Right renal cortex interstitium (tissue), 3 donors: ENCODE results near the gene OR10V1. TPM values are rescaled to one million over a fixed set of nuclear protein-coding genes. Genes with fewer than 3 reads are reported as not detected.

Experiments used
- DNase-seq, 3 donors: peaks; one replicate each; pipeline ENCODE4 v3.0.0-alpha.2; 2013; ENCODE audit warnings: low read depth in 3 of 3, low spot score in 2 of 3
- polyA plus RNA-seq, 3 donors: library from polyadenylated mRNA; unstranded; fragments of 120-200 nt; gene quantifications; one replicate each; pipeline ENCODE4 v1.2.1, GENCODE V29; 2013; ENCODE audit not compliant: insufficient read length in 3 of 3

The OR10V1 gene
- polyA plus RNA-seq, 3 donors, result not detected

DNA sequence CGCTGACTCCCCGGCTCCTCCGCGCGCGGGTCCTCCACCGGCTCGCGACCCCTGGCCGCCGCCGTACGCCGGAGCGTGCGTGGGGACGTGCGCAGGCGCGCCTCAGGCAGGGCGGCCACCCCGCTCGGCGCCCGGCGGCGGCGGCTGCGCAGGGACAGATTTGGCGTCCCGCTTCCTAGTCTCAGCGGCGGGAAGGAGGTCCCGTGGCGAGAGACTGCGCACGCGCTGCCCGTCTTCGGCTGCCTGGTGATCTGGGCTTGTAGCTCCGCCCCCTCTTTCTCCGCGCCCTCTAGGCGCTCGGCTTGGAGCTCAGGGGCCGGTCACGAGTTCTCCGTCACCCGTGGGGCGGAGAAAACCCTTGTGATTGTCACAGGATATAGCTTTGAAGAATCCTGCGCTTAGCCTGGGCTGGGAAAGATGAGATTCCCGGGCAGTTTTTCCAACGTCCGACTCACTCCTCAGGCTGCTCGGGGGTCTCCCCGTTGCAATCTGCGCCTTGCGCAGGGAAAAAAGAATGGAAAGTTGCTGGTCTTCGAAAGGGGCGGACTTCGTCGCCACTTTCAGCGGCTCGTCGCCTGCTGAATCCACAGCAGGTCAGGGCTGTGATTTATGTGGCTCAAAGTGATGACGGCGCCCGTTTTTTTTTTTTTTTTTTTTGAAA lies 44.6 kb downstream of the OR10V1 start, which contains the start of gene PATL1:
TSS of gene PATL1 (minus strand) at position 88 of the 661 bp plus-strand sequence. CDS start 142 bp downstream, outside the sequence.
- peak; percentile 97 to 98 (median 97) for DNase-seq

DNA sequence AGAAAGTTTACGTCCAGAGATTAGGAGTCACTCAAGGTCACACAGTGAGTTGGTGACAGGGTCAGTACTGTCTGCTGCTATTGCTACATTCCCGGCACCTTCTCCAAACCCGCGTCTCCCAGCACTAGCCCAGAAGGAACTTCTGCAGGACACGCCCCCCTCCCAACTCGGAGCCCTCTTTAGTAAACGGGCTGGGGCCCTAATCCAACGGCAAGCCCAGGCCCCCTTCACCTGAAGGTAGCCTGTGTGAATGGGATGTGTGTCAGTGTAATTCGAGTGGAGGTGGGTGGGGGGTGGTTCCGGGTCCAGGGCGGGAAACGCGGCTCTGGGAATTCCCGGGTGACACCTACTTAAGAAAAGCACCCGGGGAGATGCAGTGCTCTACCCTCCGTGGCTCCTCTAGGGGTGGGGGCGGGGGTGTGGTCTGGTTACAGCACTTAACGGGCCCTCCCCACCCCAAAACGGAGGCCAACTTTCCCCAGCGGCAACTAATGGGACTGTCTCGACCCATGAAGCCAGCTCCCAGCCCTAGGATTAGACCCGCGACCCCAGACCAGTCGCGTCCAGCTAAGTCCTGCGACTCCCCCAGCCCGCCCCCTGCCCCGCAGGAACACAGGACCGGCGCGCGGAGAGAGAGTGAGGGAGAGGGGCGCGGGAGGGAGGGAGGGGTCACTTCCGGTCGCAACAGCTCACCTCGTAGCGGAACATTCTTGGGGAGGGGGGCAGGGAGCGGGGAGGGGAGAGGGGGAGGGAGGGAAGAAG lies 45.3 kb downstream of the OR10V1 start:
- no peak for DNase-seq

DNA sequence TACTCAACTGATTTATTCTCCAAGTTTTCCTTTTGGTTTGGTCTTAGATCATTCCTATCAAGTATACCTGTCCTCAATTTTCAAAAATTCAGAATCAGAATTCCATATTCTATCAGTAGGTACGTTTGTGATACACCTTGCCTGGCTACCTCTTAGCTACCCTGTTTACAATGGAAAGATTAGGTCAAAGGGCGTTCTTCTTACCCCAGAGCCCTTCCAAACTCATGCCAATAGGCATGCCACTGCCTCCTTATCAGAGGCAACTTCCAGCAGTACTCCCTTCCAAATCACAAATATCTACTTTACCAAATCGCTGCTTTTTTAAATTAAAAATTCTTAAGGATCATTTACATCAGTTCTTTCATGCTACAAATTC lies 45.8 kb downstream of the OR10V1 start:
- DNase-seq, result no peak

DNA sequence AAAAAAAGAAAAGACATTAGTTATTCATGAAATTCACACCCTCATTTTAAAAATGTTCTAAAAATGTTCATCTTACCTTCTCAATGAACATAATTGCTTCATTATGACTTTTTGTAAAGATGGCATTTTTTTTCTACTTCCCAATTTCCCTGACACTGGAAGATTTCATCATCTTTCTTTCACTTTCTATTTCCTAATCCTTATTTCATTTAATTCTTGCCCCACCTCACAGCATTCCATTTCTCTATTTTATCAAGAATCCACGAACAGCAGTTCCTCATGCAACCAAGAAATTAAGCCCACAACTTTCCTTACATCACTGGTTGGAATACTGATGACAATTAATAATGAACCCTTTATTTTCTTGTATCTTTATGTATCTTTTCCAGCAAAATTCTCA lies 46.7 kb downstream of the OR10V1 start:
- no peak for DNase-seq

Other genes starting within 250 kb of the OR10V1 start
- gene OR4D10, start 240.5 kb downstream of the OR10V1 start, polyA plus RNA-seq, result not detected
- gene OR4D11, start 210.3 kb downstream of the OR10V1 start, polyA plus RNA-seq, result not detected
- gene OR4D9, start 202.3 kb downstream of the OR10V1 start, polyA plus RNA-seq, result under 1 TPM in 2 of 3 donors, not detected in 1; 0.04 TPM
- gene OSBP, start 98.1 kb downstream of the OR10V1 start, polyA plus RNA-seq, result 10 to 100 TPM; 60.4 to 62.9 (median 62.5) TPM
- gene PATL1, start 44.8 kb downstream of the OR10V1 start, polyA plus RNA-seq, result 10 to 100 TPM; 41.4 to 45.8 (median 43.0) TPM
- gene STX3, start 41.5 kb upstream of the OR10V1 start, polyA plus RNA-seq, result 10 to 100 TPM; 49.0 to 55.2 (median 52.6) TPM
- 10 to 100 TPM; 60.2 to 68.3 (median 62.8) TPM for gene MRPL16, start 96.9 kb upstream of the OR10V1 start, polyA plus RNA-seq
- not detected for gene CBLIF, start 131.7 kb upstream of the OR10V1 start, polyA plus RNA-seq
- gene TCN1, start 152.6 kb upstream of the OR10V1 start, polyA plus RNA-seq, result not detected
- gene OOSP3, start 164.9 kb upstream of the OR10V1 start, polyA plus RNA-seq, result under 1 TPM in 1 of 3 donors, not detected in 2; 0.20 TPM
- gene OOSP1, start 224.6 kb upstream of the OR10V1 start, polyA plus RNA-seq, result under 1 TPM; 0.16 to 0.19 (median 0.18) TPM